Measurements from ENCODE around the gene LYPD3.

GRCh38 chr19:43490759-43491158 is 25.4 kb upstream of the LYPD3 start:
- no peak for TF ChIP-seq CTCF (conservative IDR thresholded peaks at IDR 0.05 in 1 of 2, IDR thresholded peaks at IDR 0.05 in 1 of 2; ENCODE audit: low read depth in 1 of 2, low read length in 2 of 2)
- TF ChIP-seq EZH2 (IDR thresholded peaks at IDR 0.05; ENCODE audit: low read length, missing control alignments), result no peak

All from fibroblast of lung (primary cell).